ENCODE data around the gene CLCN7. TPM values are rescaled to one million over a fixed set of nuclear protein-coding genes. Genes with fewer than 3 reads are reported as not detected.

Gene CLCN7
- total and polyA plus RNA-seq, 2 donors (not counting 3 experiments of a cell fraction or from before 2014, with no cell fraction given), result 59.8 to 94.9 TPM

- H3K9ac ChIP-seq (replicated peaks; ENCODE audit: extremely low read depth, insufficient read depth, low read length), result no peak overlapping the region
- ChIA-PET POLR2A (no interaction called here), CTCF (no interaction called here)
- no peak for TF ChIP-seq POLR2A (IDR thresholded peaks at IDR 0.05; ENCODE audit: low read depth, low read length)
- TF ChIP-seq GATA2 (IDR thresholded peaks at IDR 0.05; ENCODE audit: insufficient read depth, insufficient read length, low read depth, low read length), result no peak
- TF ChIP-seq MAX (IDR thresholded peaks at IDR 0.05; ENCODE audit: insufficient read depth, insufficient read length), result no peak
- TF ChIP-seq MYC (IDR thresholded peaks at IDR 0.05; ENCODE audit: low read depth, low read length), result no peak
- no TSS peak for BruUV-seq (replicated peaks)
- FAIRE-seq (no peak), DNase-seq (ENCODE audit: low read depth, low spot score) (no peak)
- no peaks in the 10 kb centered on the region for H3K79me2 ChIP-seq (ENCODE audit: control insufficient read depth, insufficient read depth, low read length)
- no peaks in the 10 kb centered on the region for H3K27me3 ChIP-seq (ENCODE audit: control insufficient read depth in 2 of 2, insufficient read depth in 2 of 2, low read length in 2 of 2)
- no peaks in the 10 kb centered on the region for H4K20me1 ChIP-seq (replicated peaks; ENCODE audit: control insufficient read depth, extremely low read depth, insufficient read depth, low read length)
- H3K9me1 ChIP-seq (replicated peaks; ENCODE audit: control insufficient read depth, extremely low read depth, insufficient read depth, low read length), result no peaks in the 10 kb centered on the region
- H2AFZ ChIP-seq (ENCODE audit: low read depth, low read length), result no peak overlapping the region
- H3K27ac ChIP-seq (ENCODE audit: insufficient read depth, low read depth, low read length), result no peak overlapping the region
- dilution Hi-C loops (cut with MboI; ENCODE audit: extremely low pct_ligation_motif_present, low sequenced_read_pairs), result no loop called here
- H3K36me3 ChIP-seq (ENCODE audit: control insufficient read depth in 2 of 2, extremely low read depth in 1 of 2, insufficient read depth in 2 of 2, low read length in 2 of 2), result peaks cover 7 to 33% of the 10 kb centered on the region in 2 experiments
- no peaks in the 10 kb centered on the region for H3K4me1 ChIP-seq (ENCODE audit: control insufficient read depth, extremely low read depth, insufficient read depth, low read length)
- H3K4me3 ChIP-seq (replicated peaks in 1 of 3; ENCODE audit: insufficient read depth in 1 of 3, low read depth in 1 of 3, low read length in 3 of 3), result no peak overlapping the region
- H3K9me3 ChIP-seq (replicated peaks; ENCODE audit: control insufficient read depth, insufficient read depth, low read length), result no peaks in the 10 kb centered on the region
- no peak overlapping the region for H3K4me2 ChIP-seq (ENCODE audit: insufficient read depth, low read length)
- intact Hi-C loops (cut with micrococcal nuclease), result no loop called here
Observed at GRCh38 chr16:1503110-1503955, 28.5 kb upstream of the CLCN7 start.

GRCh38 chr16:1502092-1503004, 27.5 kb upstream of the CLCN7 start:
- Histone ChIP-seq H3K4me3 (replicated peaks in 1 of 3; ENCODE audit: insufficient read depth in 1 of 3, low read depth in 1 of 3, low read length in 3 of 3) (no peak overlapping the region), H3K9ac (replicated peaks; ENCODE audit: extremely low read depth, insufficient read depth, low read length) (no peak overlapping the region), H3K4me1 (ENCODE audit: control insufficient read depth, extremely low read depth, insufficient read depth, low read length) (no peaks in the 10 kb centered on the region), H3K9me3 (replicated peaks; ENCODE audit: control insufficient read depth, insufficient read depth, low read length) (no peaks in the 10 kb centered on the region), H3K4me2 (ENCODE audit: insufficient read depth, low read length) (no peak overlapping the region), H3K79me2 (ENCODE audit: control insufficient read depth, insufficient read depth, low read length) (no peaks in the 10 kb centered on the region), H2AFZ (ENCODE audit: low read depth, low read length) (no peak overlapping the region), H3K36me3 (ENCODE audit: control insufficient read depth in 2 of 2, extremely low read depth in 1 of 2, insufficient read depth in 2 of 2, low read length in 2 of 2) (peaks cover 7 to 33% of the 10 kb centered on the region in 2 experiments), H3K27ac (ENCODE audit: insufficient read depth, low read depth, low read length) (no peak overlapping the region), H3K9me1 (replicated peaks; ENCODE audit: control insufficient read depth, extremely low read depth, insufficient read depth, low read length) (no peaks in the 10 kb centered on the region), H3K27me3 (ENCODE audit: control insufficient read depth in 2 of 2, insufficient read depth in 2 of 2, low read length in 2 of 2) (no peaks in the 10 kb centered on the region), H4K20me1 (replicated peaks; ENCODE audit: control insufficient read depth, extremely low read depth, insufficient read depth, low read length) (no peaks in the 10 kb centered on the region)
- CTCF ChIA-PET, result interaction anchor here (0.6 to 1.2 kb wide), 3 partner anchors 9 to 30 kb away, joined by 3 to 5 read pairs (median 4); no protein-coding TSS in a partner anchor
- no TSS peak for BruUV-seq (replicated peaks)
- FAIRE-seq, result no peak
- TF ChIP-seq POLR2AphosphoS5 (IDR thresholded peaks at IDR 0.05; ENCODE audit: insufficient read depth, low read depth, low read length) (no peak), POLR2A (IDR thresholded peaks at IDR 0.05; ENCODE audit: low read depth, low read length) (no peak), JUN (IDR thresholded peaks at IDR 0.05; ENCODE audit: borderline replicate concordance, insufficient read depth, insufficient read length, low read depth) (no peak), FOS (IDR thresholded peaks at IDR 0.05; ENCODE audit: borderline replicate concordance, insufficient read depth, low read length) (no peak), MYC (IDR thresholded peaks at IDR 0.05; ENCODE audit: low read depth, low read length) (no peak), GATA2 (IDR thresholded peaks at IDR 0.05; ENCODE audit: insufficient read depth, insufficient read length, low read depth, low read length) (no peak), EZH2 (IDR thresholded peaks at IDR 0.05; ENCODE audit: borderline replicate concordance, low read depth, low read length, severe bottlenecking) (no peak), CTCF (IDR thresholded peaks at IDR 0.05; ENCODE audit: extremely low read depth in 1 of 2, insufficient read depth in 1 of 2, low read depth in 1 of 2, low read length in 2 of 2) (no peak), MAX (IDR thresholded peaks at IDR 0.05; ENCODE audit: insufficient read depth, insufficient read length) (no peak)
- POLR2A ChIA-PET, result no interaction called here
- no peak for DNase-seq (ENCODE audit: low read depth, low spot score)
- dilution Hi-C loops (cut with MboI; ENCODE audit: extremely low pct_ligation_motif_present, low sequenced_read_pairs), result no loop called here
- intact Hi-C loops (cut with micrococcal nuclease), result no loop called here
